K562 (cell line): ENCODE data around the gene PYCR2. TPM values are rescaled to one million over a fixed set of nuclear protein-coding genes. Genes with fewer than 3 reads are reported as not detected.
A peak's percentile ranks its signal among the peaks of the same experiment; 100 is the strongest.

ENCODE experiments used
- ATF6 ChIP-seq: sonication (generic); formaldehyde crosslinking; IDR thresholded peaks from 2 replicates; pipeline ENCODE4 v1.4.0; 2020; ENCODE audit warnings: mild to moderate bottlenecking, missing genetic modification reagents
- CBFA2T3 ChIP-seq: fragments of 450-650 bp; IDR thresholded peaks from 2 replicates; pipeline ENCODE4 v1.6.1; 2017
- E2F8 ChIP-seq: fragments of 450-650 bp; IDR thresholded peaks from 2 replicates; pipeline ENCODE4 v1.7.1; 2018; ENCODE audit warnings: mild to moderate bottlenecking, low read depth; ENCODE audit not compliant: partially characterized antibody
- FOXA3 ChIP-seq, 2 experiments: fragments of 450-650 bp in 1 of 2; sonication (generic) in 1 of 2; formaldehyde crosslinking; IDR thresholded peaks in 1 of 2; conservative IDR thresholded peaks in 1 of 2; 2 replicates each; pipeline versions ENCODE4 v1.4.0 to v1.8.0; 2020 to 2022; ENCODE audit warnings: mild to moderate bottlenecking in 2 of 2, missing genetic modification reagents in 1 of 2
- FOXM1 ChIP-seq, 2 experiments: fragments of 450-650 bp in 1 of 2; sonication (generic) in 1 of 2; formaldehyde crosslinking in 1 of 2; IDR thresholded peaks; 2 replicates each; pipeline versions ENCODE4 v1.6.1 to v1.9.0; 2017 to 2022; ENCODE audit warnings: low read depth in 2 of 2, mild to moderate bottlenecking in 2 of 2, missing genetic modification reagents in 1 of 2, moderate library complexity in 1 of 2
- HDAC6 ChIP-seq: IDR thresholded peaks from 2 replicates; pipeline ENCODE4 v1.6.1; 2012; ENCODE audit warnings: low read depth, mild to moderate bottlenecking, control low read depth, inconsistent platforms, low read length, moderate library complexity
- HNRNPH1 ChIP-seq: fragments of 200-400 bp; formaldehyde crosslinking; optimal IDR thresholded peaks from 2 replicates; pipeline ENCODE3; 2017; ENCODE audit warnings: low read depth, mild to moderate bottlenecking, low read length, moderate library complexity
- NCOA6 ChIP-seq: fragments of 450-650 bp; IDR thresholded peaks from 2 replicates; pipeline ENCODE4 v1.6.1; 2017; ENCODE audit warnings: mild to moderate bottlenecking
- SRSF1 ChIP-seq: fragments of 200-400 bp; formaldehyde crosslinking; IDR thresholded peaks from 2 replicates; pipeline ENCODE4 v1.6.1; 2017; ENCODE audit warnings: mild to moderate bottlenecking, low read depth, low read length, moderate library complexity
- UBTF ChIP-seq, 2 experiments: IDR thresholded peaks; 2 replicates each; pipeline ENCODE4 v1.6.1; 2012; ENCODE audit warnings: improper control_type of control experiment in 2 of 2, low read depth in 2 of 2, low read length in 2 of 2, borderline replicate concordance in 1 of 2
- ZNF12 ChIP-seq: sonication (generic); formaldehyde crosslinking; IDR thresholded peaks from 2 replicates; pipeline ENCODE4 v1.4.0; 2020; ENCODE audit warnings: mild to moderate bottlenecking, missing genetic modification reagents
- polyA plus RNA-seq, 8 experiments: library from polyadenylated mRNA; depleted of rRNA in 4 of 8; stranded (reverse) in 5 of 8; unstranded in 3 of 8; fragments of >200 nt; fragmentation: Nextera tagmentation in 2 of 8; fragmentation: Illumina TruSeq in 1 of 8; extraction: Ambion mirVana in 2 of 8; extraction: Trizol in 1 of 8; gene quantifications; 2 replicates each; pipeline versions ENCODE4 v1.2.1 to v1.2.3, GENCODE V29; 2011 to 2014; ENCODE audit warnings: inconsistent platforms in 1 of 8, missing spikeins in 1 of 8
- total RNA-seq, 7 experiments: library from RNA; depleted of rRNA in 6 of 7; stranded (reverse); fragments of >200 nt in 6 of 7; fragmentation: Illumina TruSeq in 2 of 7; extraction: Trizol in 2 of 7; gene quantifications; 2 replicates each; pipeline versions ENCODE4 v1.2.1 to v1.2.3, GENCODE V29; 2011 to 2021; ENCODE audit warnings: low replicate concordance in 1 of 7
- TF ChIP-seq, protein P1 (sequence below): fragments of 450-650 bp; formaldehyde crosslinking; IDR thresholded peaks from 2 replicates; pipeline ENCODE4 v1.4.0; 2020; ENCODE audit warnings: mild to moderate bottlenecking, mixed read lengths
- TF ChIP-seq, protein P2 (sequence below): fragments of 200-800 bp; sonication (Bioruptor generic); IDR thresholded peaks from 2 replicates; pipeline ENCODE4 v1.6.1; 2017; ENCODE audit warnings: missing genetic modification characterization, missing compliant biosample characterization

The PYCR2 gene
- total and polyA plus RNA-seq, 9 of the 15 experiments (the other 6 are each of a cell fraction or from before 2014, with no cell fraction given): 5.5 to 219 (median 127) TPM

DNA sequence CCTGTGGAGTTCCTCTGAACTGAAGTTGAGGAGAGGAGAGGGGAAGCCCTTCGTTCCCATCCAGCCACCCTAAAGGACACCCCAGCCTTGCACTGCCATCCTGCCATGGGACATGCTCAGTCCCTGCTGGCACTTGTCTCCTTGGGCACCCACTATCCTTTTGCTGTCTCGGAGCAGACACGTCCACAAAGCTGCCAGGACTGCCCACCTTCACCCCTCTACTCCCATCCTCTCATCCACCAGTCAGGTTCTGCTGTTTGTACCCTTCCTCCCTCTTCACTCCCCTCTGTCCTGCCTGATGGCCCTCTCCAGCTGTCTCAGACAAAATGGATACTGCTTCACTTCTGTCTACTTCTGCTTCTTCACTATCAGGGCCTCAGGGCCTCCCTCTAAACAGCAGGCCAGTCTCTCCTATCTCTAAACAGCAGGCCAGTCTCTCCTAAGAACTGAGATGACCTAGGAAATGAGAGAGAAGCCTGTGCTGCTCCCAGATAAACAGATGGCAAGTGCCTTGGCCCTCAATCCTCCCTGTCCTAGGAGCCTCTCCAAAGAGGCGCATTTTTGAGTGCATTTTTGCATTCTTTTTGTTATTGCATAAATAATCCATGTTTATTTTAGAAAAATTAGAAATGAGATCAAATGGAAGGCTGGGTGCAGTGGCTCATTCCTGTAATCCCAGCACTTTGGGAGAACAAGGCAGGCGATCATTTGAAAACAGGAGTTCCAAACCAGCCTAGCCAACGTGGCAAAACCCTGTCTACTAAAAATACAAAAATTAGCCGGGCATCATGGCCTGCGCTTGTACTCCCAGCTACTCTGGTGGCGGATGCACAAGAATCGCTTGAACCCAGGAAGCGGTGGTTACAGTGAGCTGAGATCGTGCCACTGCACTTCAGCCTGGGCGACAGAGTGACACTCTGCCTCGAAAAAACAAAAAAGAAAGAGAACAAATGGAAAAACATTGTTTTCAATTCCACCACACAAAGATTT, 4.4 kb upstream of the PYCR2 start (continued):
- TF ChIP-seq E2F8 (peak; percentile 44), UBTF (IDR thresholded peaks at IDR 0.05; ENCODE audit: borderline replicate concordance in 1 of 2, low read depth in 2 of 2, low read length in 2 of 2) (0 out of 4 replicates have a peak, but pooled peaks have one; percentile 31 to 53), FOXM1 (IDR thresholded peaks at IDR 0.05; ENCODE audit: low read depth) (peak; percentile 98), FOXM1 (CRISPR knock-in tag; IDR thresholded peaks at IDR 0.05; ENCODE audit: low read depth) (no peak), SRSF1 (no peak), ATF6 (CRISPR knock-in tag) (no peak), ZNF12 (no peak), HNRNPH1 (no peak), HDAC6 (no peak), NCOA6 (peak; percentile 52; the same call in 1 of the 2 replicates), FOXA3 (CRISPR knock-in tag; conservative IDR thresholded peaks at IDR 0.05 in 1 of 2, IDR thresholded peaks at IDR 0.05 in 1 of 2) (peak in 1 of 2 experiments; percentile 82; a peak in 2 of 4 replicates), CBFA2T3 (peak; percentile 100)
- TF ChIP-seq, protein P1, sequence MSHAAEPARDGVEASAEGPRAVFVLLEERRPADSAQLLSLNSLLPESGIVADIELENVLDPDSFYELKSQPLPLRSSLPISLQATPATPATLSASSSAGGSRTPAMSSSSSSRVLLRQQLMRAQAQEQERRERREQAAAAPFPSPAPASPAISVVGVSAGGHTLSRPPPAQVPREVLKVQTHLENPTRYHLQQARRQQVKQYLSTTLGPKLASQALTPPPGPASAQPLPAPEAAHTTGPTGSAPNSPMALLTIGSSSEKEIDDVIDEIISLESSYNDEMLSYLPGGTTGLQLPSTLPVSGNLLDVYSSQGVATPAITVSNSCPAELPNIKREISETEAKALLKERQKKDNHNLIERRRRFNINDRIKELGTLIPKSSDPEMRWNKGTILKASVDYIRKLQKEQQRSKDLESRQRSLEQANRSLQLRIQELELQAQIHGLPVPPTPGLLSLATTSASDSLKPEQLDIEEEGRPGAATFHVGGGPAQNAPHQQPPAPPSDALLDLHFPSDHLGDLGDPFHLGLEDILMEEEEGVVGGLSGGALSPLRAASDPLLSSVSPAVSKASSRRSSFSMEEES (CRISPR knock-in tag): peak; percentile 14; the same call in 1 of the 2 replicates
- TF ChIP-seq, protein P2, sequence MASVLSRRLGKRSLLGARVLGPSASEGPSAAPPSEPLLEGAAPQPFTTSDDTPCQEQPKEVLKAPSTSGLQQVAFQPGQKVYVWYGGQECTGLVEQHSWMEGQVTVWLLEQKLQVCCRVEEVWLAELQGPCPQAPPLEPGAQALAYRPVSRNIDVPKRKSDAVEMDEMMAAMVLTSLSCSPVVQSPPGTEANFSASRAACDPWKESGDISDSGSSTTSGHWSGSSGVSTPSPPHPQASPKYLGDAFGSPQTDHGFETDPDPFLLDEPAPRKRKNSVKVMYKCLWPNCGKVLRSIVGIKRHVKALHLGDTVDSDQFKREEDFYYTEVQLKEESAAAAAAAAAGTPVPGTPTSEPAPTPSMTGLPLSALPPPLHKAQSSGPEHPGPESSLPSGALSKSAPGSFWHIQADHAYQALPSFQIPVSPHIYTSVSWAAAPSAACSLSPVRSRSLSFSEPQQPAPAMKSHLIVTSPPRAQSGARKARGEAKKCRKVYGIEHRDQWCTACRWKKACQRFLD (CRISPR knock-in tag): peak; percentile 100
